Measurements from ENCODE around the gene OR51L1.
"Not testable (repeated sequence)": the region's sequence is repeated elsewhere in the genome, so short reads cannot be mapped to it uniquely, and the experiment has no call there.

The OR51L1 gene, protein sequence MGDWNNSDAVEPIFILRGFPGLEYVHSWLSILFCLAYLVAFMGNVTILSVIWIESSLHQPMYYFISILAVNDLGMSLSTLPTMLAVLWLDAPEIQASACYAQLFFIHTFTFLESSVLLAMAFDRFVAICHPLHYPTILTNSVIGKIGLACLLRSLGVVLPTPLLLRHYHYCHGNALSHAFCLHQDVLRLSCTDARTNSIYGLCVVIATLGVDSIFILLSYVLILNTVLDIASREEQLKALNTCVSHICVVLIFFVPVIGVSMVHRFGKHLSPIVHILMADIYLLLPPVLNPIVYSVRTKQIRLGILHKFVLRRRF

DNA sequence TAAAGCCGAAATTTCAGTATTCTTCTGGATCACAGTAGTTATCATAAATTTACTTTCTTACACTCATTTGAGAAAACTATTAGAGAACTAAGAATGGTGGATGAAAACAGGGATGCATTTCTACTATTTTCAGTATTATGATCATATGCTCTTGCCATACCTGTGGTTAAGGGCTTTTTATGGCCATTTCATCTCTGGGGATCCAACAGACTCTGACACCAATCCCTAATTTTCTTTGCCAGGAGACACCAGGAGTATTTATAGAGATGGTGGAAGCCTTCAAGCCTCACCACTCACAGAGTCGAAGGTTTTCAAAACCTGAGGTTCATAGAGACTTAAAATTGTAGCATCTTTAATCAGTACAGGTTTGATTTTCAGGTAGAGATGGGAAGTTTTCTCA is at the start of gene OR51L1:
OR51L1 (plus strand) TSS at position 301 of the 400 bp plus-strand sequence. CDS start 4,132 bp downstream, outside the sequence.
- no peak for DNase-seq (ENCODE audit: low spot score)

DNA sequence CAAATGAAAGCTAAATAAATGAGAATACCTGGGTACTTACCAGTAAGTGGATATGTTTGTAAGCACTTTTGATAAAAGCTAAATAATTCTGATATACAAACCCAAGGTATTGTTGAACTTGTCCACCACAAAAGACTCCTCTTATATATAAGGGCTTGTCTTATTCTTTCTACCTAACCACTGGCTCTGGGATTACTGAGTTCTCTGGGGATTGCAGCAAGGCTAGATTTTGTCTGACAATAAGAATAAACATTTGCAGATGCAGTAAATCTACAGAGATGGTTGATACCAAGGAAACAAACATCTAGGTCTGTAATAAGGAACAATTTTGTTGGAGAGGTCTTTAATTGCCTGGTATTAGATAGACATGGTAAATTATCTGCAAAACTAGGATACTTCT is 47.1 kb upstream of the OR51L1 start, which contains the start of gene OR51A4:
OR51A4 (minus strand) TSS at position 101 of the 400 bp plus-strand sequence. CDS start 505 bp downstream, outside the sequence.
- DNase-seq (ENCODE audit: low spot score): no peak

DNA sequence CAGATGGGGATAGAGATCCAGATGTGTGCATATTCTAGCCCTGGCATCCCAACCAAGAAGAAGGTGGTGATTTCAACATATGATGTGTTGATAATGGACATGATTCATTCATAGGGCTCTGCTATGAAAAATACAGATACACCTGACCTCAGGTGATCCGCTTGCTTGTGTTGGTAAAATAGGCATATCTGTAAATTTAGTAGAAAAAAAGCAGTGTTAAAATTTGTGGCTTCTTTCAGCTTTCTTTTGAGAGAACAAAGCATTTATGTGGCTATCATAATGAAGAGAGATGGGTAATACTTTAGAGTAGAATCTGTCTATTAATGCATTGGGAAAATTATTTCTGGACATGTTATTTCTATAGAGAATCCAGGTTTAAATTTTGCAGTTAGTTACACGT is 39.0 kb upstream of the OR51L1 start, which contains the start of gene OR51A2:
OR51A2 (minus strand) TSS at position 101 of the 400 bp plus-strand sequence; CDS start at position 101, 0 bp downstream.
- DNase-seq (ENCODE audit: low spot score): not testable (repeated sequence)

DNA sequence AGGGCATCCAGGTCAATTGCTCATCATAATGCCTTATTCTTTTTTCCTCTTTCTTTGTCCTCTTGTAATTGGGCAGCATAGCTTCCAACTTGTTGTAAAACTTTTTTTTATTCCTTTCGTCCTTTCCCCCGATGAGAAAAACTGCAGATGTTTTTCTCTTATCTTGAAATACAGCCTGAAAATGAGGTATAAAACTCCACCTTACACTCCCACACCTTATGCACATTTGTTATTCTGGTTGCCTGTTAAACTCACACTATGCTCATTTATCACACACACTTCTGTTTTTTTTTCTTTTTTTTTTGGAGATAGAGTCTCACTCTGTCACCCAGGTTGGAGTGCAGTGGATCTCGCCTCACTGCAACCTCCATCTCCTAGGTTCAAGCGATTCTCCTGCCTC is 37.3 kb upstream of the OR51L1 start:
- no peak for DNase-seq (ENCODE audit: low spot score)

DNA sequence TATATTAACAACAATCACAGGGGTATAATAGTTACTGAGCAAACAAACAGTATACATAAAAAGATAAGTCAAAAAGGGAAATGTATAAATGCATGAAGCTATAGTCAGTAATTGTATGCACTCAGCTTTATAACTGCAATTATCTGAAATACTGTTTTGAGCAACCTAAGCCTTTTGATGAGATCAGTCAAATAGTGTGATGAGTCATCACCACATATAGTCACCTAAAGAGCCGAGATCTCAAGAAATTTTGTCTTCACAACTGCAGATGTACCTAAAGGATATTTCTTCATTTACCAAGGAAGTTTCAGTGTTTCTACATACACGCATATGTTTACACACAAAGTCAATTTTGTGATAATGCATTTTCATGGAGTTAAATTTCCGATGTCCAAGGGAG is 33.8 kb upstream of the OR51L1 start:
- no peak for DNase-seq (ENCODE audit: low spot score)

DNA sequence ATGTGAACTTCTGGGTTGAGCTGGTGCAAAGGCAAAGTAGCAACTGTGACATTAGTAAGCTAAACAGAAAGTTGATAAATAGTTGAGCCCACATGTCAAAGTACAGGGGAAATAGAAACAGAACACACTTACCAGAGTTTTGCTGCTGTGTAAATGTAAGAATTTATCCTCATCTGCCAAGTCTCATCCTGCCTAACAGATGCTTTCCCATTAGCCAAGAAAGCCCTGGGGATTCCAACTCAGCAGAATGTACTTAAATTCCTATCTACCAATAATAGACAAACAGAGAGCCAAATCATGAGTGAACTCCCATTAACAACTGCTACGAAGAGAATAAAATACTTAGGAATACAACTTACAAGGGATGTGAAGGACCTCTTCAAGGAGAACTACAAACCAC is 31.8 kb upstream of the OR51L1 start:
- no peak for DNase-seq (ENCODE audit: low spot score)

DNA sequence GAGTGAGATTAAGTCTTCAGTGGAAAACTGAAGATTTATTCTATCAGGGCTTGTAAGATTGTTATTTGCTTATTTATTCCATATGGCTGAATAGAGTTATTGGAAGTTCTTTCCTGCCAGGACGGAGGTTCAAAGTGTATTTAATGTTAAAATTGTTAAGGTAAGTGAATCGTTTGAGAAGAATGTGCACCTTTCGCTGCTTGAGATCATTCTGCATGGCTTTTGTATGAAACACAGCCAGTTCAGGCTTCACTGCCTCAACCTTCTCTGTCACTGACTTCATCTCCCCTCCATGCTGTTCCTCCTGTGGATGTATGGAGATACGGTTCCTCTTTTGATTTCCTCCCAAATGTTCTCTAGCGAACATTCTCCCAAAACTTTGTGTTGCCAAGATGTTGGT is 19.2 kb upstream of the OR51L1 start:
- no peak for DNase-seq (ENCODE audit: low spot score)

DNA sequence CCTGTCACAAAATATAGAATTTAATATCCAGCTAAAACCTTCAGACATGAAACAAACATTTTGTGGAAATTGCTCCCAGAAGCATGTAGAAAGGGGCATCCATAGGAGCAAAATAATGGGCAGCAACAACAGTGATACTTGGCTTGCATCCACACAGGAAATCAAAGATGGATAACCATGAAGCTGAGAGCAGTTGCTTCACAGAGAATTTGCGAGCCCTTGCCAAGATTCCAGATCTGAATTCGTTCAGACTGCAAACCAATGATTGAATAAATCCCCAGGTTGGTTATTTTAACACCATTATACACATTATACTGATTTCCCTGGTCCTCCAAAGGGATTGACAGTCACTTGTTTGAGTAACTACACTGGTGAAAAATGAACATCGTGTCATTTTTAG is 15.6 kb upstream of the OR51L1 start:
- DNase-seq (ENCODE audit: low spot score): no peak

DNA sequence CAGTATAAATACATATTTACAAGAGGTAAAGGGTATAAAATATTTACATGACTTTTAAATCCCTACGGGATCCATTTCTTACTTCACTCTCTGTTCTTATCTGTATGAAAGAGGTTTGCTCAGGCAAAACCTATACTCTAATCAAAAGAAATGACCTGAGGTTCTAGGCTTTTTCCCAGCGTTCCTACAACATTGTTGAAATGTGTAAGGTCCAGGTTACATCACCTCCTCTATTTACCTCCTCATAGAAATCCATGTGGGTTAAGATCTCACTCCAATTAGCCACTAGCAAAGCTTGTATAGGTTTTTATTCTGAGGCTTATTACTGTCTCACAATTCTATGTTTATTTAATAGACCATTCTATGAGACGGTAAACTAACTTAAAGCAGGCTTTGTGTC is 12.0 kb upstream of the OR51L1 start:
- DNase-seq (ENCODE audit: low spot score): no peak

DNA sequence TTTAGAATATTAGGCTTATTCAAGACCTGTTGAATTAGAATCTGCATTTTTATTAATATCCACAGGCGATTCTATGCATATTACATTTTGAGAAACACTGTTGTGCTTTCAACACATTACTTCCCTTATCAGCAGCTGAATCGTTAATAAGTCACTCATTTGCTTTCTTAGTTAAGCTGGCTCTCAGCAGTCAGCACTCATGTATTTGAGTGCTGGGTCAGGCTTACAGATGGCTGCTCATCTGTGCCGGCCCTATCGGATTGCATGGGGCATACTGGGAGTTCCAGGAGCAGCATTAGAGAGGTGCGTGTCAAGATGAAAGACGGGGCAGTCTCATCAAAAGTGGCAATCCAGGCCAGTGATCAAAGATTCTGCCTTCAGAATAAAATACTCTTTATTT is 10.8 kb upstream of the OR51L1 start:
- no peak for DNase-seq (ENCODE audit: low spot score)

DNA sequence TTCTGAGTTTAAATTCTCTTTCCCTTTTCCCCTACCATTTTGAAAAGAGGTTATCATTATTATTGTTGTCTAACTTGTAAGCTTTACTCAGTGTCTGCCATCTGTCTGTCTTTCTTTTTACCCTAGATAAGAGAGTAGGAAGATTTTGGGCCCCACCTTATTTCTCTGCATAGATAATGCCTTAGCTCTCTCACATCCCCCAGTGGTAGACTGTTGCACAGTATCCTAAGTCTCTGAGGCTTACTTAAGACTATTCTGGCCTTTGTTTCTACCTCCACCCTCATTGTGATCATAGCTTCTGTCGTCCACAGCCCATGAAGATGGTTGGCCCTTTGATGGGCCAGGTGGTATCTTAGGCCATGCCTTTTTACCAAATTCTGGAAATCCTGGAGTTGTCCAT is 3.6 kb upstream of the OR51L1 start:
- DNase-seq (ENCODE audit: low spot score): no peak

DNA sequence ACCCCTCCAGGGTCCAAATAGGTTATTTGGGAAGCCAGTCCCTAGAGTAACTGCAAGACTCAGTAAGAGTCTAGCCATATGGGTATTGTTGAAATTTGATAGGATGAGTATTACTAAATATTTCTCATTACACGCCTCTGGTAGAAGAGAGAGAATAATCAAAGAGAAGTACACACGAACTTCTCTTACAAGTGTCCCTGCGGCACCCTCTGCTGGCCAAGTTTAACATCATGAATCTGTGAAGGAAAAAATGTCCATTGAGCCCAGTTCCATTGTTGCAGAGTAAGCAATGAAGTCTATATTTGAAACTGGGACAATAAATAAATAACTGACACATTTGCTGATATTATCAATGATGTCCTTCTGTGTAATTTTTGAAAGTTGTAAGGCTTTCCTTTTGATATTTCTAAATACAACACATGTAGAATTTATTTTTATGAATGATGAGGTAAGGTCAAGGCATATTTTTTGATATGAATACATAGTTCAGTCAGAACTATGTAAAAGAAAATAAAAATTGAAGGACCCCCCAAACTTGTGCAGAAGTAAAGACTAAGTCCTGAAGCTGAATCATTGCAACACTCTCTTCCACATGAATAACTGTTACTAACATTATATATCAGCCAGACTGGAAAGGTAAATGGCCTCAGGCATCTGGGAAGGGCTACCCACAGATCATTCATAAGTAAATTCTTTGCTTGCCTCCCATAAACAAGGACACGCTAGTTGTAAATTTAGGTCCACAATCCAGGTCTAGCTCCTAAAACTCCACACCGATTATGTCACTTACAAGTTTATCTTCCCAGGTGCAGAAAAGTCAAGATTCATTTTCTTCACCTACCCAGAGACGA is 10.0 kb downstream of the OR51L1 start:
- DNase-seq (ENCODE audit: low spot score): peak; percentile 43

DNA sequence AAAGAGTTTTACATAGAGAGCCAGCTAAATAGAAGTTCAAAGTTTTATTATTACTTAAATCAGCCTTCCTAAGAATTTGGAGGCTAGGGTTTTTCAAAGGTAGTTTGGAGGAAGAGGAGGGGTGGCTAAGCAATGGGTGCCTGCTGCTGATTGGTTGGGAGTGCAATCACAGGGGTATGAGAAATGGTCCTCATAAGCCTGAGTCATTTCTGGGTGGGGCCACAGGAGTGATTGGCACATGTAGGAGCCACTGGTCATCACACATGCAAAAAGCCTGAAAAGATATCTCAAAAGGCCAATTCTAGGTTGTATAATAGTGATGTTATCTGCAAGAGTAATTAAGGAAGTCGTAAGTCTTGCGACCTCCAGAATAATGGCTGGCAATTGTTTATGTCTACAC is 12.9 kb downstream of the OR51L1 start:
- DNase-seq (ENCODE audit: low spot score): no peak

DNA sequence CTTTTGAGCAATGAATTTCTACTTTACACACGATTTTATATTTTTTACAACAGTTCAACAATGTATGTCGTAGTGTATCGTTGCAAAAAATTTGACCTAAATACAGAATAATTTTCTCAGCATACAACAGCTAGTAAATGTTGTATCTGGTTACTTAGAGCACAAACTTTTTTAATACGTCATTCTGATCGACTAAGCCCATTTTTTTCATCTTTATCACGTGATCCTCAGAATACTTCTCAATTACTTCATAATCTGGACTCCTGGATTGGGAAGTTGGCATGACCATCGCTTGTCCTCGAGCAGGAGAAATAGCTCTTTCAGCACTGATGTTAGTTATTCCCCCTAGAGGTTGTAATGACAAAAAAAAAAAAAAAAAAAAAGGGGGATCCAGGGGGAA is 16.6 kb downstream of the OR51L1 start:
- DNase-seq (ENCODE audit: low spot score): no peak

DNA sequence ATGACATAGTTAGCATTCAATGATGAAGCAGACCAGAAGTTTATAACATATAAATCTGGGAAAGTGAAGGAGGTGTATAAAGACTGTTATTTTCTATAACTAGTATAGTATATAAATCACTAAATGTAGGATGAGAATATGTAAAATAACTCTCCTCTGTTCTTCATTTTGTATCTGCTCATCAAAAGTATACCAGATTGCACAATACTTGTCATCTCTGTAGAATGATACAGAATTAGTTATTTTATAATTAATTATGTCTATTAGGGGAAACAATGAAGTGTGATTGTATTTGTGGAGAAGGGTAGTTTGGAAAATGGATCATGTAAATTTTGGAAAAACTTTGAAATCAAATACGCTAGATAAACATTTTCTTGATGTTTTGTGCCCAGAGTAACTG is 18.4 kb downstream of the OR51L1 start:
- no peak for DNase-seq (ENCODE audit: low spot score)

DNA sequence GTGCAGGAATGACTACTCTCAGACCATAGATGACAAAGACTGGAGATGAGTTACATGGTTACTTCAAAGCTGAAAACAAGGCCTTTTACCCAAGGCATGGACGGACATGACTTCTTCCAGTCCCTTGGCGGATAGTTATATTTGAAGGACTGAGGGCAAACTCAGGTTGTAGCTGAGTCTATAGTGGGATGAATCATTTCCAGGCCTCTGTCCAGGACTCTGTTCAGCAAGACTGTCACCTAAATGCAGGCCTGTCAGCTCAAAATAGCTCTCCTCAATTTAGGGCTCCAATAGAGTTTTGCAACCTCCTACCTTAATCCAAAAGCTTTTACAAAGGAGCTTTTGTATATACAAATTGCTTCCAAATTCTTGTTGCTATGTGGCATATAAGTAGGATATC is 27.3 kb downstream of the OR51L1 start:
- DNase-seq (ENCODE audit: low spot score): no peak

DNA sequence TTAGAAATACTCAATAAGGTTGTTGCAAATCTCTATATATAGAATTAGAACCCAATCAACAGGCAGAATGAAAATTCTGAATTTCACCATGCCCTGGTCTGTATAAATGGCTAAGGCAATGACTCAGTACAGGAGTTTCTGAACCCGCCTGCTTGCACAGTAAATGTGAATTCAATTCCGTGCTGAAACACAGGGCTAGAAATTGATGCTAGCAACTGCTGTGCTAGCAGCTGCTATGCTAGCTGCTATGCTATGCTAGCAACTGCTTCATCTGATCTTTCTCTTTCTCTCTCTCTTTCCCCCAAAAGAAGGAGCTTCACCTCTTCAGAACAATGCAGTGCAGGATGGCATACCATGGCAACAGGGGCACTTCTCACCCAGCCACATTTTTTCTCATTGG is 42.0 kb downstream of the OR51L1 start:
- no peak for DNase-seq (ENCODE audit: low spot score)

DNA sequence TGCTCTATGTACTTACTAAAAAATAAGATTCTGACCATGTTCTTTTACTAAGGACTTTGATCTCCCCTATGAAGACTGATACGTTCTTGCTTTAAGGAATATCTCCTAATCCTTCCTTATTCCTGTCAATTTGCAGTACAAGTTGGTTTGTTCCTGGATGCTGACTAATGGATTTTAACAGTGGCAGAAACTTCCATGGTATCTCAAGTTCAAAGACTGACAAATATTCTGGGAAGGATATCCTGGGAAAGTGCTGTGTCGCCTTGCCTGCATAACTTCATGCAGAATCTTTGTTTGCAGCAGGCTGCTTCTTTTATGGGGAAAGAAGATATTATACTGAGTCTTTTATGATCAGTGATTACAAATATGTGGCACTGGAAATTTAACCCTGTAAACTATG is 43.3 kb downstream of the OR51L1 start:
- no peak for DNase-seq (ENCODE audit: low spot score)

DNA sequence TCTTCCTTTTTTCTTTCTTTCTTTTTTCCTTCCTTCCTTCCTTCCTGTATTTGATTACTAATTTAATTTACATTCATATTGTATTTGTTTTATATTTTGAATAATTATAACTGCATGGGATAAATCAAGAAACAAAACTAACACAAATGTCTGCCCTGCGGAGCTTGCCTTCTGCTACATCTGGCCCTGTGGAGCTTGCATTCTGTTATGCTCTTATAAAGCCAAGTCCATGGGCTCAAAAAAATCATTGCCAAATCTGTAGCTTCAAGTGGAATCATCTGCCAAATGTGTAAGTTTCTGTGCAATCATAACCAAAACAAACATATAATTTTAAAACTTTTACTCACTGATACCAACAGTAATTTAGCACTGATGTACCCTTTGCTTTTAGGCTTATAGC is 43.7 kb downstream of the OR51L1 start:
- no peak for DNase-seq (ENCODE audit: low spot score)

DNA sequence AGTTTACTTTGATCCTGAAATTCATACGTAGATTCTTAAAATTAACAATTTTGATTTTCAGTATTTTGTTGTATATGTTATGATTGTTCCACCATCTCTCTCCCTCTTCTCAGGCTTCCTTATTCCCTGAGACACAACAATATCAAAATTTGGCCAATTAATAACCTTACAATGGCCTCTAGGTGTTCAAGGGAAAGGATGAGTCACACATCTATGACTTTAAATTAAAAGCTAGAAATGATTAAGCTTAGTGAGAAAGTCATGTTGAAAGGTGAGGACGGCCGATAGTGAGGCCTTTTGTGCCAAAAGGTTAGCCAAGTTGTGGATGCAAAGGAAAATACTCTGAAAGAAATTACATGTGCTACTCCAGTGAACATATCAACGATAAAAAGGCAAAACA is 46.2 kb downstream of the OR51L1 start:
- no peak for DNase-seq (ENCODE audit: low spot score)

DNA sequence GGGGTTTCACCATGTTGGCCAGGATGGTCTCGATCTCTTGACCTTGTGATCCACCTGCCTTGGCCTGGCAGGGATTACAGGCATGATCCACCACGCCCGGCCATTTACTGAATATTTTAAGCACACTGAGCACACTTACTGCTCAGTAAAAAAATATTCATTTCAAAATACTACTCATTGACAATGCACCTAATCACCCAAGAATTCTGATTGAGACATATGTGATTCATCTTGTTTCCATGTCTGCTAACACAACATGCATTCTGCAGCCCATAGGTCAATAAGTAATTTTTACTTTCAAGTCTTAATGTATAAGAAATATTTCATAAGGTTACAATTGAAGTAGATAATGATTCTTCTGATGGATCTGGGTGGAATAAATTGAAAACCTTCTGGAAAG is 47.4 kb downstream of the OR51L1 start:
- no peak for DNase-seq (ENCODE audit: low spot score)

DNA sequence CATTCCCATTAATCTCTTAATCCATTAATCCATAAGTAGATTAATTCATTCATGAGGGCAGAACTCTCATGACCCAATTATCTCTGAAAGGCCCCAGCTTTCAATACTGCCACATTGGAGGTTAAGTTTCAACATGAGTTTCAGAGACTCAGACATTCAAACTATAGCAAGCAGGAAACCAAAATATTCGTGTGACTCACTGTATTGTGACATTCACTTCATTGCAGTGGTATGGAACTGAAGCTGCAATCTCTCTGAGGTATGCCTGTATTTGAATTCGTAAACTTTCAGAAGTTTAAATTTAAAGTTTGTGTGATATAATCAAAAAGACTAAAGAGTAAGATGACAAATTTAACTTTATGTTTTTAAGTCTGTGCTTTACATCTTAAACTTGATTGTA is 48.7 kb downstream of the OR51L1 start:
- no peak for DNase-seq (ENCODE audit: low spot score)

DNA sequence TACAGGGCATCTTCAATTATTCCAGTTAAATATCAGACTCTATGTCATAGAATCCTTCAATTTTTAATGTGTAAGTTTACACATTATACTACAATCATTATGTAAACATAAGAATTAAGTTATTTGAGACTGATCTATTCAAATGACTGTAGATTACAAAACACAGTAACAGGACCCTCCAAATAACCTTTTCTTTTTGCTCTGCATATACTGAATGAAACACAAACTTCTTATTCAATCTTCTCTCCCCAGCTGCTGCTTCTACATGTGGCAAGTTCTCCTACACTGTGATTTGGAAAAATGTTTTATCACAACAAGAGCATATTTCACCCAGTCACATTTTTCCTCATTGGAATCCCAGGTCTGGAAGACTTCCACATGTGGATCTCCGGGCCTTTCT is 51.6 kb downstream of the OR51L1 start, which contains the start of gene OR52J3:
OR52J3 (plus strand) TSS at position 301 of the 400 bp plus-strand sequence; CDS start at position 301, 0 bp downstream.
- DNase-seq (ENCODE audit: low spot score): no peak
